ENCODE results near the gene CLP1. TPM values are rescaled to one million over a fixed set of nuclear protein-coding genes. Genes with fewer than 3 reads are reported as not detected.

The CLP1 gene
- total and polyA plus RNA-seq, 2 experiments from 2014 or later: 16.4 to 21.0 TPM

- peak; percentile 31 for DNase-seq
- peaks cover 6% of the 10 kb centered on the region; the same call in 1 of the 2 replicates for H3K4me1 ChIP-seq (ENCODE audit: insufficient read depth)
- no peaks in the 10 kb centered on the region for H3K9me3 ChIP-seq (ENCODE audit: low read depth)
- no peak overlapping the region for H2AFZ ChIP-seq
- peak overlapping the region; percentile 13; the same call in 1 of the 2 replicates for H3K9ac ChIP-seq
- peaks cover 42% of the 10 kb centered on the region for H3K79me2 ChIP-seq (ENCODE audit: insufficient read depth)
- no peak overlapping the region for H3K4me2 ChIP-seq (ENCODE audit: unreplicated experiment)
- no peaks in the 10 kb centered on the region for H4K20me1 ChIP-seq (ENCODE audit: insufficient read depth)
- H3K36me3 ChIP-seq (ENCODE audit: low read depth): peaks cover 21% of the 10 kb centered on the region; the same call in 1 of the 2 replicates
- no peak overlapping the region for H3K4me3 ChIP-seq
- no peaks in the 10 kb centered on the region for H3K9me2 ChIP-seq (ENCODE audit: insufficient read depth)
- H3K27ac ChIP-seq: no peak overlapping the region
- no peaks in the 10 kb centered on the region for H3K27me3 ChIP-seq (replicated peaks; ENCODE audit: insufficient read depth)
- WGBS, 2 experiments (ENCODE audit: low coverage in 1 of 2, low lambda C conversion rate in 2 of 2, missing lambda C conversion rate in 2 of 2): 53 to 61% methylated on average over 4 of the region's 4 CpGs
- TF ChIP-seq EZH2phosphoT487 (IDR thresholded peaks at IDR 0.05; ENCODE audit: insufficient read depth, low read depth) (no peak), EZH2 (IDR thresholded peaks at IDR 0.05; ENCODE audit: insufficient read depth, poor library complexity, severe bottlenecking) (no peak)
- H3F3A ChIP-seq (ENCODE audit: insufficient read depth): peaks cover 14% of the 10 kb centered on the region
- in situ Hi-C loops (cut with MboI): no loop called here
These were observed 5.3 kb downstream of the CLP1 start for GRCh38 chr11:57662893-57663292.

GRCh38 chr11:57663975-57664374, 6.4 kb downstream of the CLP1 start:
- Histone ChIP-seq H3F3A (ENCODE audit: insufficient read depth) (peaks cover 14% of the 10 kb centered on the region), H3K27ac (no peak overlapping the region), H3K9ac (no peak overlapping the region), H3K4me1 (ENCODE audit: insufficient read depth) (peaks cover 7% of the 10 kb centered on the region; the same call in 1 of the 2 replicates), H4K20me1 (ENCODE audit: insufficient read depth) (no peaks in the 10 kb centered on the region), H3K9me3 (ENCODE audit: low read depth) (no peaks in the 10 kb centered on the region), H3K4me2 (ENCODE audit: unreplicated experiment) (no peak overlapping the region), H3K4me3 (no peak overlapping the region), H2AFZ (no peak overlapping the region), H3K9me2 (ENCODE audit: insufficient read depth) (no peaks in the 10 kb centered on the region), H3K36me3 (ENCODE audit: low read depth) (peaks cover 21% of the 10 kb centered on the region; the same call in 1 of the 2 replicates), H3K27me3 (replicated peaks; ENCODE audit: insufficient read depth) (no peaks in the 10 kb centered on the region), H3K79me2 (ENCODE audit: insufficient read depth) (peaks cover 40% of the 10 kb centered on the region)
- in situ Hi-C loops (cut with MboI): no loop called here
- WGBS, 2 experiments (ENCODE audit: low coverage in 1 of 2, low lambda C conversion rate in 2 of 2, missing lambda C conversion rate in 2 of 2): 80 to 83% methylated on average over 8 to 9 of the region's 9 CpGs
- TF ChIP-seq EZH2 (IDR thresholded peaks at IDR 0.05; ENCODE audit: insufficient read depth, poor library complexity, severe bottlenecking): no peak
- no peak for TF ChIP-seq EZH2phosphoT487 (IDR thresholded peaks at IDR 0.05; ENCODE audit: insufficient read depth, low read depth)
- no peak for DNase-seq

- H3K36me3 ChIP-seq (ENCODE audit: low read depth): peaks cover 9% of the 10 kb centered on the region
- H3K9ac ChIP-seq: peak overlapping the region; percentile 87
- H2AFZ ChIP-seq: peak overlapping the region; percentile 92
- peak; percentile 99 for DNase-seq
- H3K4me3 ChIP-seq: peak overlapping the region; percentile 96
- TF ChIP-seq EZH2phosphoT487 (IDR thresholded peaks at IDR 0.05; ENCODE audit: insufficient read depth, low read depth) (no peak), EZH2 (IDR thresholded peaks at IDR 0.05; ENCODE audit: insufficient read depth, poor library complexity, severe bottlenecking) (no peak)
- no peaks in the 10 kb centered on the region for H4K20me1 ChIP-seq (ENCODE audit: insufficient read depth)
- H3K9me3 ChIP-seq (ENCODE audit: low read depth): no peaks in the 10 kb centered on the region
- peaks cover 41% of the 10 kb centered on the region for H3K79me2 ChIP-seq (ENCODE audit: insufficient read depth)
- no peaks in the 10 kb centered on the region for H3K27me3 ChIP-seq (replicated peaks; ENCODE audit: insufficient read depth)
- in situ Hi-C loops (cut with MboI): no loop called here
- H3K27ac ChIP-seq: peak overlapping the region; percentile 93
- 0 to 1% methylated on average over 29 of the region's 29 CpGs for WGBS, 2 experiments (ENCODE audit: low coverage in 1 of 2, low lambda C conversion rate in 2 of 2, missing lambda C conversion rate in 2 of 2)
- H3K9me2 ChIP-seq (ENCODE audit: insufficient read depth): no peaks in the 10 kb centered on the region
- H3F3A ChIP-seq (ENCODE audit: insufficient read depth): peaks cover 14% of the 10 kb centered on the region
- peak overlapping the region; percentile 78 for H3K4me2 ChIP-seq (ENCODE audit: unreplicated experiment)
- H3K4me1 ChIP-seq (ENCODE audit: insufficient read depth): peaks cover 18% of the 10 kb centered on the region
These were observed 9.7 kb downstream of the CLP1 start for GRCh38 chr11:57667117-57667735.

- WGBS, 2 experiments (ENCODE audit: low coverage in 1 of 2, low lambda C conversion rate in 2 of 2, missing lambda C conversion rate in 2 of 2): 0 to 1% methylated on average over 40 to 74 of the region's 96 CpGs
- Histone ChIP-seq H3K9ac (peak within 1 kb of the TSS; percentile 87), H3K27me3 (replicated peaks; ENCODE audit: insufficient read depth) (no peaks in the 10 kb centered on the region), H3K36me3 (ENCODE audit: low read depth) (peaks cover 11% of the 10 kb centered on the region), H3F3A (ENCODE audit: insufficient read depth) (peaks cover 14% of the 10 kb centered on the region), H3K27ac (peak within 1 kb of the TSS; percentile 93), H3K9me3 (ENCODE audit: low read depth) (no peaks in the 10 kb centered on the region), H3K4me2 (ENCODE audit: unreplicated experiment) (peak within 1 kb of the TSS; percentile 95), H3K79me2 (ENCODE audit: insufficient read depth) (peaks cover 48% of the 10 kb centered on the region), H3K4me3 (peak within 1 kb of the TSS; percentile 96), H3K4me1 (ENCODE audit: insufficient read depth) (peaks cover 18% of the 10 kb centered on the region), H4K20me1 (ENCODE audit: insufficient read depth) (no peaks in the 10 kb centered on the region), H3K9me2 (ENCODE audit: insufficient read depth) (no peaks in the 10 kb centered on the region), H2AFZ (peak within 1 kb of the TSS; percentile 92)
- DNase-seq: peak; percentile 100
- TF ChIP-seq EZH2 (IDR thresholded peaks at IDR 0.05; ENCODE audit: insufficient read depth, poor library complexity, severe bottlenecking) (no peak), EZH2phosphoT487 (IDR thresholded peaks at IDR 0.05; ENCODE audit: insufficient read depth, low read depth) (no peak)
- in situ Hi-C loops (cut with MboI): no loop called here
These were observed 10.3 kb downstream of the CLP1 start, which contains the start of gene ZDHHC5 for GRCh38 chr11:57667736-57668433. Gene ZDHHC5 (plus strand): TSS chr11:57668114. CDS start chr11:57673091, 4,977 bp downstream.
